Right lung (tissue), 5 donors: ENCODE data around the gene GRAMD1A. TPM values are rescaled to one million over a fixed set of nuclear protein-coding genes. Genes with fewer than 3 reads are reported as not detected.
A peak's percentile ranks its signal among the peaks of the same experiment; 100 is the strongest.
"Not testable (repeated sequence)": the region's sequence is repeated elsewhere in the genome, so short reads cannot be mapped to it uniquely, and the experiment has no call there.

Experiments used
- DNase-seq, 2 donors: peaks; one replicate each; pipeline ENCODE4 v3.0.0-alpha.2; 2013
- polyA plus RNA-seq, 5 donors: library from polyadenylated mRNA; unstranded; fragments of 120-200 nt; gene quantifications; one replicate each; pipeline versions ENCODE4 v1.2.1 to v1.2.3, GENCODE V29; 2013; ENCODE audit warnings: inconsistent platforms in 1 of 5, low replicate concordance in 1 of 5; ENCODE audit not compliant: insufficient read length in 5 of 5, insufficient read depth in 1 of 5

The GRAMD1A gene
- polyA plus RNA-seq, 5 donors = 87.3 to 123 (median 118) TPM

DNA sequence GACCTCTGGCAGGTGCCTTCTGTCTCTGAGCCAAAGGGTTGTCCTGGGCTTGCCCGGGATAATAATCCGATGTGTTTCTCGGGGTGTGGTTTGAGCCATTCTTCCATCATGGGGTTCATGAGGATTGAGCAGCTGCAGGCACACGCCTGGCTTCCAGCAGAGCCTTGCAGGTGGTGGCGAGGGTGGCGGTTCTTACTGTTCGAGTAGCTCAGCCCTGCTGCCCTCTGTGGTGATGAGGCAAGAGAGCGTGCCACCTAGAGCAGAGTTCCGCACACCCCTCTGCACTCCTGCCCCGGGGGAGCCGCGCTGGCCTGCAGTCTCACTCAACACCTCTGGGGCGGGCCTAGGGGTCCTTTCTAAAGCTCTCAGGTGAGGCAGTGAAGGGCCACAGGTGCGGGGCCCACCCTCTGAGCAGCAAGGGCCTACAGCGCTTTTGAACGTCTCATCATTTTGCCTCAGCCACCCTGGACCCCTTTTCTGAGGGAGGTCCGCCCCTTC, 33.9 kb downstream of the GRAMD1A start:
- DNase-seq = no peak

DNA sequence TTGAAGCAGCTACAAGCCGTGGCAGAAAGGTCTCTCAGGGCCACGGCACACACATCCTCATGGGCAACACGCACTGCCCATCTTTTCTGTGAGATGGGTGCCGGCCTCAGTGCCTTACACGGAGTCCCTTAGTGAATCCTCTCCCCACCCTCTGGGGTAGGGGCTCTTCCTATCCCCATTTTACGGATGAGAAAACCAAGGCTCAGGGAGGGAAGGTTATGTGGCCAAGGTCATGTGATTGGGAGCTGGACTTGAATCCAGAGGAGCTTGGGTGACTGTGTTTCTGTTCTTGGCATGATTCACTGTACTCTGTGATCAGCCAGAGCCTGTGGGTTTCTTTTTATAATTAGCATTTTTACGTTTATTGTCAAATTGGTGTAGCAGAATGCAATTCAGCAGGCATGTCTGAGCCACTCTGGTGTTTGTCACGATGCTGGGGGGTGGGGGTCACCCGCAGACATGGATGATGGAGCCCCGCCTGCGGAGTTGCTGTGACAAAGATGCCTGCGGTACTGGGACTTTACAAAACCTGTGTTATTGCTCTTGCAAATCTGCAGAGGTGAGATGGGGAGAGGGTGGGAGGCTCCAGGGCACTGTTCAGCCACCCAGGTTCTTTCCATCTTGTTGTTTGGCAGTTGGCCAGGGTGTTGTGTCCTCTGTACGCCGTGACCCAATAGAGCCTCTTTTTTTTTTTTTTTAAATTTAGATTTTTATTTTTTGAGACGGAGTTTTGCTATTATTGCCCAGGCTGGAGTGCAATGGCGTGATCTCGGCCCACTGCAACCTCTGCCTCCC, 34.7 kb downstream of the GRAMD1A start:
- no peak for DNase-seq

GRCh38 chr19:35037716-35038622, 37.8 kb downstream of the GRAMD1A start:
- DNase-seq = no peak

- DNase-seq = no peak
Measured at GRCh38 chr19:35038623-35039512, 38.7 kb downstream of the GRAMD1A start.

DNA sequence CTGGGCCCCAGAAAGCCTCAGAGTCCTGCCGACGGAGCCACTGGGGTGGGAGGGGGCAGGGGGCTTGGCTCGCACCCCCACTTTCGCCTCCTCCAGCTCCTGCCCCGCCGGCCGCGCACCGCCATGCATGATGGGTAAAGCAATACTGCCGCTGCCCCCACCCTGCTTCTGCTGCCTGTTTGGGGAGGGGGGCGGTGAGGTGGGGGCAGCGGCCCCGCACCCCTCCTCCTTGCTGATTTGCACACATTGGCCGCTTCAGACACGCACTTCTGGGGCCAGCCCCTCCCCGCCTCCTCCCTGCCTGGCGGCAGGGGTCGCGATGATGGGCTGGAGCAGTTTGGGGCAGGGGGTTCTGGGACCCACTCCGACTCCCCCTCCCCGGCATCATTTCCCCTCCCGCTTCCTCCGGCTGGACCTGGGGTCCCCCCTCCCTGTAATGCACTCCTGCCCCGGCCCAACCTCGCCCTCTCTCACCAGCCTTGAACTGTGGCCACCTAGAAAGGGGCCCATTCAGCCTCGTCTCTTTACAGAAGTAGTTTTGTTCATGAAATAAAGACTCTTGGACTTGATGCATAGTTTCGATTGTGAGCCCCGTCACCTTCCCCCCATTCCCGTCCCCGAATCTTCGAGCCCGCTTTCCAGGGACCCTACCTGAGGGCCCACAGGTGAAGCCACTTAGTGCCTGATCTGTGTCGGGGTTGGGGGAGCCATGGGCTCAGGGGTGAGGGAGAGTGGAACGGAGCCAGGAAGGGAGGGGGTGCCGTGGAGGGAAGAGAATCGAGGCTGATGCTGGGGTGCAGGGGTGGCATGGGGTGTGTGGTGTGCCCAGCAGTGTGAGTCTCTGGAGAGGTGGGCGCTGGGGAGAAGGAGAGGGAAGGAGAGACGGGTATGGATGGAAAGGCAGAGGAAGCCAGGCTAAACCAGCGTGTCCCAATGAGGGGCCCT, 40.0 kb downstream of the GRAMD1A start:
- DNase-seq = no peak

GRCh38 chr19:35040826-35041547, 40.9 kb downstream of the GRAMD1A start:
- DNase-seq = peak in 1 of 2 donors; percentile 53

DNA sequence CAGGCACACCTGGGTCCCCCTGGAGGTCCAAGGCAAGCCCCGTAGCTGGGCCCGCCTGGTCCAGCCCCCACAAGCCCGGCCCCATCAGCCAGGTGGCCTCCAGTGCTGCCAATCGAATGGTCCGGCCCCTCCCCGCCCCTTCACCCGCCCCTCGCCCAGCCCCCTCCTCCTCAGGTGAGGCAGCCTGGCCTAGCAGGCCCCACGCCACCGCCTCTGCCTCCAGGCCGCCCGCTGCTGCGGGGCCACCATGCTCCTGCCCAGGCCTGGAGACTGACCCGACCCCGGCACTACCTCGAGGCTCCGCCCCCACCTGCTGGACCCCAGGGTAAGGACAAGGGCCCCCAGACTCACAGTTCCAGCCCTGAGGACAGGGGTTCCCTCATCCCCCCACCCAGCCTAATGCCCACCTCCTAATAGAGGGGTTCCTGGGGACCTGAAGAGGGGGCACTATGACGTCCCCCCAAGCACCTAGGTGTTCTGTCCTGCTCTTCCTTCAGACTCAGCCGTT, 41.5 kb downstream of the GRAMD1A start, which contains the start of gene HPN:
Gene HPN, plus strand, starts transcription at position 174 of the 508 bp plus-strand sequence. CDS start 786 bp downstream, outside the sequence.
- no peak for DNase-seq

GRCh38 chr19:35042056-35042730, 42.1 kb downstream of the GRAMD1A start:
- DNase-seq = no peak

GRCh38 chr19:35042954-35043604, 43.0 kb downstream of the GRAMD1A start:
- DNase-seq = no peak

- no peak for DNase-seq
Measured at GRCh38 chr19:35043906-35044305, 43.8 kb downstream of the GRAMD1A start.

- no peak for DNase-seq
Measured at GRCh38 chr19:35044317-35045117, 44.4 kb downstream of the GRAMD1A start.

- no peak for DNase-seq
Measured at GRCh38 chr19:35045667-35046300, 45.7 kb downstream of the GRAMD1A start.

DNA sequence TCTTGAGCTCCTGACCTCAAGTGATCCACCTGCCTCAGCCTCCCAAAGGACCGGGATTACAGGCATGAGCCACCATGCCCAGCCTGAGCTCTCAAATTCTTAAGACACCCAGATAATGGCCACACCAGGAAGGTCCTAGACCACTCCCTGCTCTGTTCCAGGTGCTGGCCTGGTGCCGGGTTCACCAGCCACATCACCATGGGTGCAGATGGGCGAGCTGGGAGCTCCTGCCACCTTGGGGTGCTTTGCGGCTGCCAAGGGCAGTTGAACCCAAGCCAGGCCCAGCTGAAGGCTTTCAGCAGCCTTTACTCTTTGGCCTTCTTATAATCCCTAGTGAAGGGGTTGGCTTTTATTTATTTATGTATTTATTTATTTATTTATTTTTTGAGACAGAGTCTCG, 46.3 kb downstream of the GRAMD1A start:
- no peak for DNase-seq

DNA sequence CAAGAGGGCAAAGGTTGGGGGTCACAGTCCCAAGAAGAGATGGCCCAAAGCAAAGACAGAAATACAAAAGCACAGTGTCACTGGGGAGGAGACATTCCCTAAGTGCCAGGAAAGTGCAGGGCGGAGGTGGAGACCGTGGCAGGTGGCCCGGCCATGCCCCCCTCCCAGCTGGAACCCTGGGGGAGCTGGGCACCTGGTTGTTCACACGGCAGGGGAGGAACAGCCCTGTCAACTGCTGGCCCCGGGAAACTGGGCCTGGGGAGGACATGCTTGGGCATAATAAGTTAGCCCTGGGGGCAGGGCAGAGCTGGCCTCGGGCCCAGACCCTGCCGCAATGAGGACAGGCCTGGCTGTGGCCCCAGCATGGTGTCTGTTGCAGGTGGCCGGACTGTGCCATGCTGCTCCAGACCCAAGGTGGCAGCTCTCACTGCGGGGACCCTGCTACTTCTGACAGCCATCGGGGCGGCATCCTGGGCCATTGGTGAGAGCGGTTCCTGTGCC, 48.8 kb downstream of the GRAMD1A start:
- DNase-seq = no peak

DNA sequence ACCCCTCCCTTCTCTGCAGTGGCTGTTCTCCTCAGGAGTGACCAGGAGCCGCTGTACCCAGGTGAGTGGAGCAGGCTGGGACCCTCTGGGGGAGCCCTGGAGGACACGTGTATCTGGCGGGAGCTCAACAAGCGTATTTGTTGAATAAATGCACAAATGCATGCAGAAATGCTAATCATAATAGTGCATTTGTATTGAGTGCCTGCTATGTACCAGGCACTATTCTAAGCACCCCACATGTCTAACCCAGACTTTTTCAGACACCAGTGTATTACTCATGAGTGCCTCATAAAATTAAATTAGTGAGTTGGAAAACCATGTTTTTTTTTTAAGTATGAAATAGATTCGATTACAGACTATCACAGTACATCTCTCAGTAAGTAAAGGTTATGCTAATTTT, 49.3 kb downstream of the GRAMD1A start:
- DNase-seq = no peak

DNA sequence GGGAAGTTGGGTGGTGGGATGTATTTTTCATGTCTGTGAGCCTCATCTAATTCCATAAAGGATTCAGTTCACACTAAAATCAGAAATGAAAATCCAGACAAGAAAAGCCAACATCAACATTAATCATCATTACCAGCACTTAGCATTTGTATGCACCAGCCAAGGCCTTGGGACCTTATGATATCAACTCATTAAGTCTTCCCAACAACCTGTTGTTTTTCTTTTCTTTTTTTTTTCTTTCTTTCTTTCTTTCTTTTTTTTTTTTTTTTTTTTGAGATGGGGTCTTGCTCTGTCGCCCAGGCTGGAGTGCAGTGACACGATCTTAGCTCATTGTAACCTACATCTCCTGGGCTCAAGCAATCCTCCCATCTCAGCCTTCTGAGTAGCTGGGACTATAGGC, 50.5 kb downstream of the GRAMD1A start:
- DNase-seq = not testable (repeated sequence)

DNA sequence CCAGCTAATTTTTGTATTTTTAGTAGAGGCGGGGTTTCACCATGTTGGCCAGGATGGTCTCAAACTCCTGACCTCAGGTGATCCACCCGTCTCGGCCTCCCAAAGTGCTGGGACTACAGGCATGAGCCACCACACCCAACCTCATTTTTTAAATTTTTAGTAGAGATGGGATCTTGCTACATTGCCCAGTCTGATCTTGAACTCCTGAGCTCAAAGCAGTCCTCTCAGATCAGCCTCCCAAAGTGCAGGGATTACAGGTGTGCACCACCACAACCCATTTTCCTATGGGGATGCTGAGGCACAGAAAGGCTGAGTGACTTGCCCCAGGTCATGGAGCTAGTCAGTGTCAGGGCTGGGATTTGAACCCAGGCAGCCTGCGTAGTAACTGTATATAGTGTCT, 51.1 kb downstream of the GRAMD1A start:
- not testable (repeated sequence) for DNase-seq
